ENCODE results near the gene IGF2BP2. TPM values are rescaled to one million over a fixed set of nuclear protein-coding genes. Genes with fewer than 3 reads are reported as not detected.

The IGF2BP2 gene
- total RNA-seq = 10 to 100 TPM; 11.4 to 60.3 (median 24.9) TPM

GRCh38 chr3:185825006-185825638 is at the start of gene IGF2BP2:
IGF2BP2 (minus strand) TSS chr3:185825042; CDS start chr3:185824960, 82 bp downstream.
- peak; percentile 83 to 95 for DNase-seq
- WGBS, 2 donors = 0% methylated on average over 2 to 58 of the region's 96 CpGs
- H3K9me3 ChIP-seq = no peaks in the 10 kb centered on the region
- no peaks in the 10 kb centered on the region for H3K27me3 ChIP-seq
- TF ChIP-seq POLR2A (IDR thresholded peaks at IDR 0.05) = peak in 2 of 4 donors; percentile 51 to 72
- TF ChIP-seq, protein P1, sequence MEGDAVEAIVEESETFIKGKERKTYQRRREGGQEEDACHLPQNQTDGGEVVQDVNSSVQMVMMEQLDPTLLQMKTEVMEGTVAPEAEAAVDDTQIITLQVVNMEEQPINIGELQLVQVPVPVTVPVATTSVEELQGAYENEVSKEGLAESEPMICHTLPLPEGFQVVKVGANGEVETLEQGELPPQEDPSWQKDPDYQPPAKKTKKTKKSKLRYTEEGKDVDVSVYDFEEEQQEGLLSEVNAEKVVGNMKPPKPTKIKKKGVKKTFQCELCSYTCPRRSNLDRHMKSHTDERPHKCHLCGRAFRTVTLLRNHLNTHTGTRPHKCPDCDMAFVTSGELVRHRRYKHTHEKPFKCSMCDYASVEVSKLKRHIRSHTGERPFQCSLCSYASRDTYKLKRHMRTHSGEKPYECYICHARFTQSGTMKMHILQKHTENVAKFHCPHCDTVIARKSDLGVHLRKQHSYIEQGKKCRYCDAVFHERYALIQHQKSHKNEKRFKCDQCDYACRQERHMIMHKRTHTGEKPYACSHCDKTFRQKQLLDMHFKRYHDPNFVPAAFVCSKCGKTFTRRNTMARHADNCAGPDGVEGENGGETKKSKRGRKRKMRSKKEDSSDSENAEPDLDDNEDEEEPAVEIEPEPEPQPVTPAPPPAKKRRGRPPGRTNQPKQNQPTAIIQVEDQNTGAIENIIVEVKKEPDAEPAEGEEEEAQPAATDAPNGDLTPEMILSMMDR (IDR thresholded peaks at IDR 0.05) = peak in 5 of 6 experiments; percentile 20 to 53 (median 47)
- TF ChIP-seq EP300 (IDR thresholded peaks at IDR 0.05) = no peak
- peak; percentile 27 to 90 for TF ChIP-seq POLR2AphosphoS5 (IDR thresholded peaks at IDR 0.05)
- ATAC-seq (ENCODE audit: low FRiP score in 2 of 2) = peak; percentile 86 to 87
- peaks cover 14 to 41% (median 19%) of the 10 kb centered on the region in 4 donors for H3K4me1 ChIP-seq
- peak within 1 kb of the TSS; percentile 84 to 98 (median 90) for H3K27ac ChIP-seq
- no peaks in the 10 kb centered on the region for H3K36me3 ChIP-seq
- peak within 1 kb of the TSS; percentile 81 to 97 (median 88) for H3K4me3 ChIP-seq

GRCh38 chr3:185874119-185874518 is 49.3 kb upstream of the IGF2BP2 start:
- DNase-seq (no peak), ATAC-seq (ENCODE audit: low FRiP score in 2 of 2) (no peak)
- no peak overlapping the region for H3K4me3 ChIP-seq
- no peak for TF ChIP-seq EP300 (IDR thresholded peaks at IDR 0.05)
- TF ChIP-seq, protein P1 (IDR thresholded peaks at IDR 0.05) = no peak
- TF ChIP-seq POLR2A (IDR thresholded peaks at IDR 0.05) = no peak
- TF ChIP-seq POLR2AphosphoS5 (IDR thresholded peaks at IDR 0.05) = no peak
- H3K4me1 ChIP-seq = no peaks in the 10 kb centered on the region
- H3K9me3 ChIP-seq = no peaks in the 10 kb centered on the region
- WGBS, 2 donors = 64 to 65% methylated on average over 9 of the region's 9 CpGs
- no peaks in the 10 kb centered on the region for H3K27me3 ChIP-seq
- no peak overlapping the region for H3K27ac ChIP-seq
- no peaks in the 10 kb centered on the region for H3K36me3 ChIP-seq

DNA sequence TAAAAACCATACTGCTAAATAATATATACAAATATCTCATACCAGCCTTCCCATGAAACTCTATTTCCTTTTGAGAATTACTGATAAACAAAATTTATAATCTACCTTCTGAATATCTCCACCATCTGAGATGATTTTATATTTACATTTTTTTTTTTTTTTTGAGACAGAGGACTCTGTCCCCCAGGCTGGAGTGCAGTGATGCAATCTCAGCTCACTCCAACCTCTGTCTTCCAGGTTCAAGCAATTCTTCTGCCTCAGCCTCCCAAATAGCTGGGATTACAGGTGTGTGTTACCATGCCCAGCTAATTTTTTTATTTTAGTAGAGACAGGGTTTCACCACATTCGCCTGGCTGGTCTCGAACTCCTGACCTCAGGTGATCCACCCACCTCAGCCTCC is 42.8 kb upstream of the IGF2BP2 start:
- DNase-seq = no peak
- WGBS, 2 donors = 96 to 100% methylated on average over 2 of the region's 2 CpGs
- H3K4me1 ChIP-seq = no peaks in the 10 kb centered on the region

DNA sequence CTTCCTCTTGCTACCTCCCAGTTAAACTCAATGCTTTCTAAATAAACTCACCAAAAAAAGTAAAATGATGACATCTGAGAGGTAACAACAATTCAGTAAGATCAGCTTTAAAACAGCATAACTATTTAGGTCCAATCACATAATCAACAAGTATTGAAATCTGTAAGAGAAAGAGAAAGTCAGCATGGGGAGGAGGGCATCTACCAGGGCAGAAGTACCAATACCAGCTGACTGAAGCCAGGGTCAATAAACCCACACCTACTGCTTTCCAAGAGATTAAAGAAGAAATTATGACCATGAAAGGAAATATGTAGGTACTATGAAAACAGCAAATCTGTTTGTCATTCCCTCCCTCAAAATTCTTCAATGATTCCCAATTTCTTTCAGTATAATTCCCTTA is 42.2 kb upstream of the IGF2BP2 start:
- Histone ChIP-seq H3K4me3 (no peak overlapping the region), H3K27ac (no peak overlapping the region), H3K4me1 (no peaks in the 10 kb centered on the region), H3K9me3 (no peaks in the 10 kb centered on the region), H3K27me3 (no peaks in the 10 kb centered on the region), H3K36me3 (no peaks in the 10 kb centered on the region)
- TF ChIP-seq EP300 (IDR thresholded peaks at IDR 0.05) (no peak), POLR2A (IDR thresholded peaks at IDR 0.05) (no peak), POLR2AphosphoS5 (IDR thresholded peaks at IDR 0.05) (no peak)
- TF ChIP-seq, protein P1 (IDR thresholded peaks at IDR 0.05) = no peak
- DNase-seq = no peak
- ATAC-seq (ENCODE audit: low FRiP score in 2 of 2) = no peak

More for the DNA sequence above, 42.8 kb upstream of the IGF2BP2 start:
- H3K36me3 ChIP-seq = no peaks in the 10 kb centered on the region
- TF ChIP-seq POLR2AphosphoS5 (IDR thresholded peaks at IDR 0.05) = no peak
- TF ChIP-seq EP300 (IDR thresholded peaks at IDR 0.05) = no peak
- TF ChIP-seq, protein P1 (IDR thresholded peaks at IDR 0.05) = no peak
- no peak for TF ChIP-seq POLR2A (IDR thresholded peaks at IDR 0.05)
- ATAC-seq (ENCODE audit: low FRiP score in 2 of 2) = no peak
- H3K4me3 ChIP-seq = no peak overlapping the region
- no peaks in the 10 kb centered on the region for H3K9me3 ChIP-seq
- H3K27me3 ChIP-seq = no peaks in the 10 kb centered on the region
- H3K27ac ChIP-seq = no peak overlapping the region

- DNase-seq (peak in 1 of 2 donors; percentile 22), ATAC-seq (ENCODE audit: low FRiP score in 2 of 2) (no peak)
- 86 to 100% methylated on average over 1 of the region's 1 CpG for WGBS, 2 donors
- TF ChIP-seq EP300 (IDR thresholded peaks at IDR 0.05) (no peak), POLR2AphosphoS5 (IDR thresholded peaks at IDR 0.05) (no peak), POLR2A (IDR thresholded peaks at IDR 0.05) (no peak)
- TF ChIP-seq, protein P1 (IDR thresholded peaks at IDR 0.05) = no peak
- H3K36me3 ChIP-seq = no peaks in the 10 kb centered on the region
- H3K9me3 ChIP-seq = no peaks in the 10 kb centered on the region
- no peaks in the 10 kb centered on the region for H3K27me3 ChIP-seq
- H3K4me1 ChIP-seq = no peaks in the 10 kb centered on the region
- no peak overlapping the region for H3K27ac ChIP-seq
- no peak overlapping the region for H3K4me3 ChIP-seq
These were observed 41.7 kb upstream of the IGF2BP2 start for GRCh38 chr3:185866555-185866954.

Measured in upper lobe of left lung (tissue), 6 donors.